CD14-positive monocyte (primary cell): ENCODE data around the gene SIPA1L3. TPM values are rescaled to one million over a fixed set of nuclear protein-coding genes. Genes with fewer than 3 reads are reported as not detected.

Source experiments
- DNase-seq, 3 donors: peaks; one replicate each; pipeline ENCODE4 v3.0.0-alpha.2; 2011 to 2022
- H2AFZ ChIP-seq: 2 replicates; pipeline ENCODE4 v1.6.0; 2012; ENCODE audit warnings: mild to moderate bottlenecking, low read depth, low read length, inconsistent platforms; ENCODE audit not compliant: insufficient read depth, poor library complexity, severe bottlenecking
- H3K27ac ChIP-seq, 2 donors: 1 replicate in 1 of 2; 2 replicates in 1 of 2; pipeline ENCODE4 v1.5.1; 2012 to 2013; ENCODE audit warnings: low read length in 2 of 2, control low read depth in 1 of 2, inconsistent platforms in 1 of 2, low read depth in 1 of 2, mild to moderate bottlenecking in 1 of 2
- H3K27me3 ChIP-seq, 2 donors: one replicate each; pipeline versions ENCODE4 v1.6.0 to v1.6.1; 2011 to 2013; ENCODE audit warnings: low read length in 2 of 2; ENCODE audit not compliant: control insufficient read depth in 2 of 2, insufficient read depth in 2 of 2
- H3K36me3 ChIP-seq, 2 donors: replicated peaks in 1 of 2; 1 replicate in 1 of 2; 2 replicates in 1 of 2; pipeline versions ENCODE4 v1.5.1 to v1.6.1; 2012 to 2013; ENCODE audit warnings: low read length in 2 of 2, control low read depth in 1 of 2, inconsistent platforms in 1 of 2, mild to moderate bottlenecking in 1 of 2; ENCODE audit not compliant: insufficient read depth in 2 of 2, control insufficient read depth in 1 of 2
- H3K4me1 ChIP-seq, 2 donors: 1 replicate in 1 of 2; 2 replicates in 1 of 2; pipeline versions ENCODE4 v1.5.1 to v1.6.1; 2012 to 2013; ENCODE audit warnings: low read length in 2 of 2, control low read depth in 1 of 2, inconsistent platforms in 1 of 2, mild to moderate bottlenecking in 1 of 2, moderate library complexity in 1 of 2; ENCODE audit not compliant: insufficient read depth in 2 of 2, control insufficient read depth in 1 of 2
- H3K4me2 ChIP-seq: replicated peaks from 2 replicates; pipeline ENCODE3; 2012; ENCODE audit warnings: low read length, moderate library complexity, mild to moderate bottlenecking; ENCODE audit not compliant: poor library complexity, severe bottlenecking; ENCODE audit errors: extremely low read depth
- H3K4me3 ChIP-seq, 3 experiments: fragments of 200-600 bp in 1 of 3; sonication (generic) in 1 of 3; replicated peaks in 1 of 3; 1 replicate in 2 of 3; 2 replicates in 1 of 3; pipeline ENCODE4 v1.5.1; 2011 to 2013; ENCODE audit warnings: low read length in 3 of 3, mild to moderate bottlenecking in 3 of 3, control low read depth in 2 of 3, low read depth in 2 of 3, inconsistent platforms in 1 of 3, moderate library complexity in 1 of 3
- H3K79me2 ChIP-seq: 2 replicates; pipeline ENCODE4 v1.6.0; 2012; ENCODE audit warnings: mild to moderate bottlenecking, control low read depth, inconsistent platforms, low read length, moderate library complexity; ENCODE audit not compliant: insufficient read depth
- H3K9ac ChIP-seq: 2 replicates; pipeline ENCODE4 v1.6.0; 2017; ENCODE audit warnings: low read length, mild to moderate bottlenecking; ENCODE audit not compliant: insufficient read depth, poor library complexity, severe bottlenecking
- H3K9me3 ChIP-seq, 2 donors: replicated peaks in 1 of 2; 1 replicate in 1 of 2; 2 replicates in 1 of 2; pipeline versions ENCODE4 v1.5.1 to v1.6.1; 2012 to 2013; ENCODE audit warnings: low read length in 2 of 2, control low read depth in 1 of 2; ENCODE audit not compliant: control insufficient read depth in 1 of 2, insufficient read depth in 1 of 2
- H4K20me1 ChIP-seq: 2 replicates; pipeline ENCODE4 v1.6.0; 2012; ENCODE audit warnings: mild to moderate bottlenecking, low read length, control low read depth, moderate library complexity; ENCODE audit not compliant: insufficient read depth
- H3K27ac Mint-ChIP-seq, 7 donors: one replicate each; pipeline ENCODE4 v1.8.0; 2020; ENCODE audit warnings: mild to moderate bottlenecking in 7 of 7, mixed read lengths in 7 of 7, moderate library complexity in 6 of 7, inconsistent platforms in 2 of 7
- H3K27me3 Mint-ChIP-seq, 3 donors: one replicate each; pipeline ENCODE4 v1.8.0; 2021 to 2022; ENCODE audit warnings: low read depth in 3 of 3, mild to moderate bottlenecking in 3 of 3, mixed read lengths in 3 of 3, moderate library complexity in 3 of 3, inconsistent platforms in 1 of 3
- H3K36me3 Mint-ChIP-seq, 2 donors: one replicate each; pipeline ENCODE4 v1.8.0; 2020; ENCODE audit warnings: mixed read lengths in 2 of 2, inconsistent platforms in 1 of 2, mild to moderate bottlenecking in 1 of 2
- H3K4me1 Mint-ChIP-seq: one replicate; pipeline ENCODE4 v1.8.0; 2020; ENCODE audit warnings: mild to moderate bottlenecking, mixed read lengths
- H3K4me3 Mint-ChIP-seq, 2 donors: one replicate each; pipeline ENCODE4 v1.8.0; 2020; ENCODE audit warnings: mild to moderate bottlenecking in 2 of 2, mixed read lengths in 2 of 2, moderate library complexity in 1 of 2
- H3K9me3 Mint-ChIP-seq, 7 donors: one replicate each; pipeline ENCODE4 v1.8.0; 2020 to 2022; ENCODE audit warnings: mixed read lengths in 7 of 7, mild to moderate bottlenecking in 6 of 7, moderate library complexity in 6 of 7, inconsistent platforms in 2 of 7
- CTCF ChIP-seq: fragments of 200-600 bp; IDR thresholded peaks from one replicate; pipeline ENCODE4 v1.8.0; 2022; ENCODE audit warnings: antibody characterized with exemption, mild to moderate bottlenecking
- WGBS: methylation state at CpG from one replicate; pipeline ENCODE4 v1.1.5; 2013; ENCODE audit warnings: missing lambda C conversion rate; ENCODE audit not compliant: insufficient coverage; 5-methylcytosine and 5-hydroxymethylcytosine counted together
- intact Hi-C, 2 donors: fragments of 100-400 bp; cut with micrococcal nuclease; formaldehyde crosslinking; loops; one replicate each; pipeline versions ENCODE4 v1.15.0 to v1.15.1; 2023
- polyA plus RNA-seq, 3 donors: library from polyadenylated mRNA; depleted of rRNA in 1 of 3; unstranded in 2 of 3; stranded (reverse) in 1 of 3; fragments of 300-500 nt in 2 of 3; fragments of >200 nt in 1 of 3; fragmentation: Illumina TruSeq in 2 of 3; gene quantifications; 1 replicate in 2 of 3; 2 replicates in 1 of 3; pipeline ENCODE4 v1.2.3, GENCODE V29; 2012 to 2021

SIPA1L3 gene
- polyA plus RNA-seq, 3 donors, result 0.55 to 4.5 (median 0.99) TPM

GRCh38 chr19:38115271-38115802, 208.3 kb downstream of the SIPA1L3 start:
- Histone ChIP-seq H2AFZ (no peak overlapping the region), H3K27me3 (no peaks in the 10 kb centered on the region), H3K36me3 (peaks cover 26 to 53% of the 10 kb centered on the region in 2 donors), H4K20me1 (no peaks in the 10 kb centered on the region), H3K4me3 (no peak overlapping the region), H3K4me2 (no peak overlapping the region), H3K27ac (no peak overlapping the region), H3K9me3 (peaks cover 0 to 15% of the 10 kb centered on the region in 2 donors), H3K4me1 (no peaks in the 10 kb centered on the region), H3K79me2 (no peaks in the 10 kb centered on the region), H3K9ac (no peak overlapping the region)
- H3K9me3 Mint-ChIP-seq, result peaks cover 9 to 30% (median 17%) of the 10 kb centered on the region in 7 donors
- intact Hi-C loops, result no loop called here
- DNase-seq, result no peak
- WGBS, result 33% methylated on average over 3 of the region's 4 CpGs
- H3K4me3 Mint-ChIP-seq, result peak overlapping the region in 1 of 2 donors; percentile 7
- H3K27me3 Mint-ChIP-seq, result peaks cover 0 to 4% (median 0%) of the 10 kb centered on the region in 3 donors
- TF ChIP-seq CTCF, result no peak
- peak overlapping the region in 3 of 7 donors; percentile 15 to 30 (median 28) for H3K27ac Mint-ChIP-seq
- H3K4me1 Mint-ChIP-seq, result peaks cover 4% of the 10 kb centered on the region
- peaks cover 59 to 71% of the 10 kb centered on the region in 2 donors for H3K36me3 Mint-ChIP-seq

GRCh38 chr19:38118176-38118575, 211.2 kb downstream of the SIPA1L3 start:
- Histone ChIP-seq H3K27me3 (no peaks in the 10 kb centered on the region), H2AFZ (no peak overlapping the region), H3K79me2 (no peaks in the 10 kb centered on the region), H3K4me3 (no peak overlapping the region), H3K27ac (no peak overlapping the region), H4K20me1 (no peaks in the 10 kb centered on the region), H3K9ac (no peak overlapping the region), H3K9me3 (peaks cover 0 to 26% of the 10 kb centered on the region in 2 donors), H3K4me1 (no peaks in the 10 kb centered on the region), H3K36me3 (peaks cover 21 to 45% of the 10 kb centered on the region in 2 donors), H3K4me2 (no peak overlapping the region)
- no peak overlapping the region for H3K4me3 Mint-ChIP-seq
- 86% methylated on average over 6 of the region's 9 CpGs for WGBS
- peaks cover 16 to 51% (median 37%) of the 10 kb centered on the region in 7 donors for H3K9me3 Mint-ChIP-seq
- no peak for TF ChIP-seq CTCF
- H3K4me1 Mint-ChIP-seq, result peaks cover 4% of the 10 kb centered on the region
- intact Hi-C loops, result no loop called here
- H3K36me3 Mint-ChIP-seq, result peaks cover 53 to 71% of the 10 kb centered on the region in 2 donors
- DNase-seq, result no peak
- H3K27me3 Mint-ChIP-seq, result peaks cover 0 to 1% (median 0%) of the 10 kb centered on the region in 3 donors
- H3K27ac Mint-ChIP-seq, result peak overlapping the region in 1 of 7 donors; percentile 16
